Lung (tissue), 12 donors: Measurements from ENCODE around the gene TPSG1. TPM values are rescaled to one million over a fixed set of nuclear protein-coding genes. Genes with fewer than 3 reads are reported as not detected.

ENCODE experiments used
- ATAC-seq: fragments of 200-7000 bp; cut with Tn5 transposase; one replicate; pipeline ENCODE4 v1.9.1; 2020; ENCODE audit warnings: moderate number of reproducible peaks; ENCODE audit not compliant: insufficient read depth, low FRiP score
- DNase-seq, 3 donors: peaks; one replicate each; pipeline ENCODE4 v3.0.0-alpha.2; 2013 to 2017
- H3K27ac ChIP-seq, 2 donors: one replicate each; pipeline ENCODE4 v1.5.1; 2013; ENCODE audit warnings: mild to moderate bottlenecking in 2 of 2, moderate library complexity in 2 of 2, control low read depth in 1 of 2, inconsistent platforms in 1 of 2, low read depth in 1 of 2, low read length in 1 of 2
- H3K27me3 ChIP-seq, 3 donors: one replicate each; pipeline ENCODE4 v1.5.1; 2013; ENCODE audit warnings: low read length in 2 of 3; ENCODE audit not compliant: control insufficient read depth in 3 of 3, insufficient read depth in 3 of 3
- H3K36me3 ChIP-seq, 4 donors: one replicate each; pipeline ENCODE4 v1.5.1; 2013; ENCODE audit warnings: low read length in 4 of 4, mild to moderate bottlenecking in 1 of 4, moderate library complexity in 1 of 4; ENCODE audit not compliant: control insufficient read depth in 4 of 4, insufficient read depth in 4 of 4
- H3K4me1 ChIP-seq, 5 donors: one replicate each; pipeline ENCODE4 v1.5.1; 2013; ENCODE audit warnings: low read length in 5 of 5, mild to moderate bottlenecking in 2 of 5, moderate library complexity in 1 of 5; ENCODE audit not compliant: control insufficient read depth in 5 of 5, insufficient read depth in 5 of 5
- H3K4me3 ChIP-seq: one replicate; pipeline ENCODE4 v1.5.1; 2013; ENCODE audit warnings: mild to moderate bottlenecking, control low read depth, moderate library complexity
- H3K9ac ChIP-seq, 2 donors: one replicate each; pipeline ENCODE4 v1.5.1; 2013; ENCODE audit warnings: low read length in 2 of 2, control low read depth in 1 of 2; ENCODE audit not compliant: insufficient read depth in 1 of 2
- H3K9me3 ChIP-seq, 4 donors: one replicate each; pipeline ENCODE4 v1.5.1; 2013; ENCODE audit warnings: low read length in 3 of 4, mild to moderate bottlenecking in 1 of 4, moderate library complexity in 1 of 4; ENCODE audit not compliant: control insufficient read depth in 4 of 4, insufficient read depth in 3 of 4
- WGBS, 2 donors: extraction: QIAGEN DNeasy Blood & Tissue Kit; methylation state at CpG; one replicate each; pipeline ENCODE4 v1.1.7; 2013; 5-methylcytosine and 5-hydroxymethylcytosine counted together
- polyA plus RNA-seq, 2 donors: library from polyadenylated mRNA; stranded (reverse); fragments of 200-250 nt; gene quantifications; one replicate each; pipeline ENCODE4 v1.2.1, GENCODE V29; 2013
- total RNA-seq, 2 donors: library from RNA; depleted of rRNA in 1 of 2; stranded (reverse); fragments of >200 nt in 1 of 2; gene quantifications; one replicate each; pipeline ENCODE4 v1.2.1, GENCODE V29; 2014 to 2021
- TF ChIP-seq, protein P1 (sequence below): IDR thresholded peaks from 2 replicates; pipeline ENCODE4 v1.5.1; 2012; ENCODE audit warnings: mild to moderate bottlenecking; ENCODE audit errors: control extremely low read depth, extremely low read depth
- donor health status: control.
- donor health status: control.
- donor health status: Bipolar disorder and iron deficiency.
- donor health status: healthy.
- donor health status: DM: yes; HTN: yes; CAD: no.

Gene TPSG1
- total and polyA plus RNA-seq, 4 donors, result 0.03 to 2.9 (median 0.71) TPM; not detected in 1

- no peak for DNase-seq
- Histone ChIP-seq H3K9me3 (peaks cover 0 to 3% (median 0%) of the 10 kb centered on the region in 4 donors), H3K9ac (no peak overlapping the region), H3K27me3 (no peaks in the 10 kb centered on the region), H3K4me3 (no peak overlapping the region), H3K36me3 (no peaks in the 10 kb centered on the region), H3K27ac (no peak overlapping the region), H3K4me1 (peaks cover 0 to 3% (median 0%) of the 10 kb centered on the region in 5 donors)
- 85 to 88% methylated on average over 29 of the region's 29 CpGs for WGBS, 2 donors
- ATAC-seq, result no peak
- TF ChIP-seq, protein P1, sequence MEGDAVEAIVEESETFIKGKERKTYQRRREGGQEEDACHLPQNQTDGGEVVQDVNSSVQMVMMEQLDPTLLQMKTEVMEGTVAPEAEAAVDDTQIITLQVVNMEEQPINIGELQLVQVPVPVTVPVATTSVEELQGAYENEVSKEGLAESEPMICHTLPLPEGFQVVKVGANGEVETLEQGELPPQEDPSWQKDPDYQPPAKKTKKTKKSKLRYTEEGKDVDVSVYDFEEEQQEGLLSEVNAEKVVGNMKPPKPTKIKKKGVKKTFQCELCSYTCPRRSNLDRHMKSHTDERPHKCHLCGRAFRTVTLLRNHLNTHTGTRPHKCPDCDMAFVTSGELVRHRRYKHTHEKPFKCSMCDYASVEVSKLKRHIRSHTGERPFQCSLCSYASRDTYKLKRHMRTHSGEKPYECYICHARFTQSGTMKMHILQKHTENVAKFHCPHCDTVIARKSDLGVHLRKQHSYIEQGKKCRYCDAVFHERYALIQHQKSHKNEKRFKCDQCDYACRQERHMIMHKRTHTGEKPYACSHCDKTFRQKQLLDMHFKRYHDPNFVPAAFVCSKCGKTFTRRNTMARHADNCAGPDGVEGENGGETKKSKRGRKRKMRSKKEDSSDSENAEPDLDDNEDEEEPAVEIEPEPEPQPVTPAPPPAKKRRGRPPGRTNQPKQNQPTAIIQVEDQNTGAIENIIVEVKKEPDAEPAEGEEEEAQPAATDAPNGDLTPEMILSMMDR, result no peak
These were observed 49.3 kb downstream of the TPSG1 start for GRCh38 chr16:1175566-1176279.

- ATAC-seq, result no peak
- TF ChIP-seq, protein P1, result no peak
These were observed 50.4 kb downstream of the TPSG1 start for GRCh38 chr16:1174477-1175357.

DNA sequence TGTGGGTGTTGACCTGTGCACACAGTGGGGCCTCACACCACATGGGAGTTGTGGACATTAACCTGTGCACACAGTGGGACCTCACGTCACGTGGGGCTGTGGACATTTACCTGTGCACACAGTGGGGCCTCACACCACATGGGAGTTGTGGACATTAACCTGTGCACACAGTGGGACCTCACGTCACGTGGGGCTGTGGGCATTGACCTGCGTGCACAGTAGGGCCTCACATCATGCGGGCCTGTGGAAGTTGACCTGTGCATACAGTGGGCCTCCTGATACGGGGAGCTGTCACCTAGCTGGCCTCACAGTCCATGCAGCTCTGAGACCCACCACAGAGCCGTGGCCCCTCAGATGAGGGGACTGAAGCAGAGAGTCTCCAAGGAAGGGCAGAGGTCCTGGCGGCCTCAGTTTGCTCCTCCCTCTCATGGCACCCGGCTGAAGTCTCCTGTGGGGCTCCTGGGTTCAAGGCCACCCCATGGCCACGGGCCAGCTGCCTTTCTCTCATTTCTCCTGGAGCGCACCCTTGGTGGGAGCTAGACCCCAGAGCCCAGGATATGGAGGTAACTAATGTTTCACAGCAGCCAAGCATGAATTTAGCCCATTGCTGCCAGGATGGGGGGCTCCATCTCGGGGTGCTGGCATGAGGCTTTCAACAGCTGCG lies 51.1 kb downstream of the TPSG1 start:
- Histone ChIP-seq H3K9me3 (peaks cover 0 to 3% (median 0%) of the 10 kb centered on the region in 4 donors), H3K27me3 (no peaks in the 10 kb centered on the region), H3K4me1 (peaks cover 0 to 6% (median 0%) of the 10 kb centered on the region in 5 donors), H3K36me3 (no peaks in the 10 kb centered on the region), H3K4me3 (no peak overlapping the region), H3K9ac (no peak overlapping the region), H3K27ac (no peak overlapping the region)
- WGBS, 2 donors, result 82 to 88% methylated on average over 14 of the region's 14 CpGs
- ATAC-seq (no peak), DNase-seq (no peak)
- TF ChIP-seq, protein P1, result no peak

More at GRCh38 chr16:1174477-1175357, 50.4 kb downstream of the TPSG1 start:
- peaks cover 0 to 3% (median 0%) of the 10 kb centered on the region in 4 donors for H3K9me3 ChIP-seq
- 70 to 77% methylated on average over 38 of the region's 38 CpGs for WGBS, 2 donors
- DNase-seq, result no peak
- H3K36me3 ChIP-seq, result no peaks in the 10 kb centered on the region
- no peak overlapping the region for H3K9ac ChIP-seq
- no peak overlapping the region for H3K4me3 ChIP-seq
- peaks cover 0 to 3% (median 0%) of the 10 kb centered on the region in 5 donors for H3K4me1 ChIP-seq
- H3K27me3 ChIP-seq, result no peaks in the 10 kb centered on the region
- no peak overlapping the region for H3K27ac ChIP-seq
